HG02973 (cell line): ENCODE results near the gene TAOK2.
"Not testable (repeated sequence)": the region's sequence is repeated elsewhere in the genome, so short reads cannot be mapped to it uniquely, and the experiment has no call there.

Experiments used
- ATAC-seq: cut with Tn5 transposase; IDR thresholded peaks from one replicate; pipeline ENCODE4 v1.9.1; 2021; ENCODE audit warnings: moderate library complexity; ENCODE audit not compliant: unreplicated experiment

The TAOK2 gene

DNA sequence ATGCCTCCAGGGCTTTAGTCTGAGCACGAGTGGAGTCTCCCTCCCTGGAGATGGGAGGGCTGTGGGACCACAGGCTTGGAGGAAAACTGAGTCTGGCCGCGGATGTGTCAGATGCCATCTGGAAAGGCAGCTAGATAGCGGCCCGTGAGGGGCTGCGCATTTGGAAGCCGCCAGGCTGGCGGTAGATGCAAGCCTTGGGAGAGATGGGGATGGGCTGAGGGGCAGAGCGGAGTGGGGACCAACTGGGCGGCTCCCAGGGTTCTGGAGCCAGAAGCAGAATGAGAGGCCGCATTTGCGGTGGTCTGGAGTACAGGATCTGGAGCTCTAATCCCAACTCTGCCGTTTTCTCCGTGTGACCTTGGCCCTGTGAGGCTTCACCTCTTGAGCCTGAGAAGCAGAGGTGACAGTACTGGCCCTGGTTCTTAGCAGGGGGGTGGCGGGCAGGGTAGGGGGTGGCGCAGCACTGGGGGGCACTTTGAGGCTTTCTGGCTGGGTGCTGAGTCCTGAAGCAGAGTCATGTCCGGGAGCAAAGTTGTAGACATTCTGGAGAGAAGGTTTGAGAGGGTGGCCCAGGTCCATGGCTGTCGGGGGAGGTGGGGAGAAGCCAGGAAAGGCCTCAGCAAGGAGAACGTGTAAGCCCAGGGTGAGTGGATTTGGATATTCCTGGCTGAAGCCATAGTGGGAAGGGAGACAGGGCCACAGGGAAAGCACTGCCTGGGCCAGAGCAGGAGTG is 29.1 kb downstream of the TAOK2 start:
- no peak for ATAC-seq

DNA sequence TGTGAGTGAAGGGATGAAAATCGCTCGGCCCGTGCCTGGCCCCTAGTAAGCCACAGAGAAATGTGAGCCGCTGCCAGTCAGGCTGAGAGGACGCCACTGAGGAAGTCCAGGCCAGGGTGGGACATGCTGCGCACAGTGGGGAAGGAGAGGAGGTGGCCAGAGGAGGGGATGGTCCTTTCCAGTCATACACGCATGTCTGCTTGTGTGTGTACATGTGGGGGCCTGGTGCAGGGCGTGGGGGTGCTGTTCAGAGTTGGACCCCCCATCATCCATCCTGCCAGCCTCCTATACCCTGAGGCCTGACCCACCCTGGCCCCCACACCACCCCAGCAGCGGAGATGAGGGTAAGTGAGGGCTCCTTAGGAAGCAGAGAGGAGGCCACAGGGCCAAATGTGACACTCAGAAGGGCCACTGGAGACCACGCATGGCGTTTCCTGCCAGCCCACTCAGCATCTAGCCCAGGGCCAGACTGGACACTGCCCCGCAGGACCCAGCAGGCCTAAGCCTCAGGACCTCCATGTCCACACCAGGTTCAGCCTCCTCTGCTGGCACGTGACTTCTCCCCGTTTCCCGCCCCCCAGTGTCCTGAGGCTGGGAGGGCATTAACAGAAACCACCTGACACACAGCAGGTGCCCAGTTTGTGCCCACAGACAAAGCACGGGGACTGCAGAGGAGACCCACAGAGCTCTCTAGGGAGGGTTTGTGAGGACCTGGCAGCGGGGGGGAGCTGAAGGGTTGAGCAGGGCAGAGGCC is 30.2 kb downstream of the TAOK2 start:
- no peak for ATAC-seq

GRCh38 chr16:30004424-30004776 is 30.7 kb downstream of the TAOK2 start:
- no peak for ATAC-seq

GRCh38 chr16:30004811-30005242 is 31.2 kb downstream of the TAOK2 start:
- ATAC-seq: no peak

DNA sequence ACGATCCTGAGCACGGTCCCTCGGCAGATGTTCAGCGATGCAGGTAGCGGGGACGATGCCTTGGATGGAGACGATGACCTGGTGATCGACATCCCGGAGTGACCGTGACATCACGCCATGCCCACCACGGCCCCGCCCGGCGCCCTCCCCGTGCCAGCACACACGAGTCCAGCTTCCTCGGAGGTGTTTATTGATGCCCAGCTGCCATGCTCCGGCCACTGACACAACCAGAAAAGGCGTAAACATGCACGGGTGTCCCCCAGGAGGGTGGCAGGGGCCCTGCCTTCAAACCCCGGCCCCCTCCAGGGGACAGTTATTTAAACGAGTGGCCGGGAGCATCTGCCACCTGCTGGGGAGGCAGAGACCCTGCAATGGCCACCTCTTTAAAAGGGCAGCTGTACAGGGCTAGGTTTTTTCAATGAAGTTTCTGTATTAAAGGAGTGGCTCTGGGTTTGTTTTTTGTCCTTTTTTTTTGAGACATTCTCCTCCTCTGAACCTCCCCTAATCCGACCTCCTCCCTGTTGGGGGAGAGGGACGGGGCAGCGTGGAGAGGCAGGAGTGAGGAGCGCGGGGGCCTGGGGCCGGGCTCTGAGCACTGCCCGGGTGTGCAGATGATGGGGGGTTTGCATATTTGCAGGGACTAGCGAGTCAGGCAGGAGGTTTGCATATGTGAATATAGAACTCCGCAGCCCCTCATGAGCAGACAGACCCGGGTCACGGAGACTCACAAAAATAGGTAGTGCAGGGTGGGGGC is 31.9 kb downstream of the TAOK2 start:
- ATAC-seq: no peak

- no peak for ATAC-seq
Measured at GRCh38 chr16:30006095-30006473, 32.4 kb downstream of the TAOK2 start.

GRCh38 chr16:30006659-30007377 is 33.1 kb downstream of the TAOK2 start:
- no peak for ATAC-seq

DNA sequence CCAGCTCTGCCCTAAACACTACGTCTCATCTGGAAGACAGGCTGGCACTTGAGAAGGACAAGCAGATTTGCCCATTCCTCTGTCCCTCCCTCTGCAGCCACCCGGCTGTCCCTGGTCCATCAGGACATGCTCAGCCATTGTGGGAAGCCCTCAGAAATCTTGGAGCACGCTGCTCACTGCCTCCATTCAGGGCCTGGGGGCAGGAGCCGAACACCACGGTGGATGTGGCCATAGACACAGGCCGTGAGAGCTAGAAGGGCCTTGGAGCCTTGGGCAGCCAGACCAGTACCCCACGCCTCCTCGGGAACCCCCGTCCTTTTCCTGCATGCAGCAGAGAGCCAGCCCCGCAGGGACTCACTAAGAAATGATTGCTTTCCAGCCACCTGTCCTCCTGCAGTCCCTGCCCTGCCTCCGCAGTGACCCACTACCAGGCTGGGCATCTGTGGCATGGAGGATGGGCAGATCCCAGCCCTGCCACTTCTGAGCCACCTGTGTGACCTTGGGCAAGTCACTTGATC is 33.8 kb downstream of the TAOK2 start:
- no peak for ATAC-seq

DNA sequence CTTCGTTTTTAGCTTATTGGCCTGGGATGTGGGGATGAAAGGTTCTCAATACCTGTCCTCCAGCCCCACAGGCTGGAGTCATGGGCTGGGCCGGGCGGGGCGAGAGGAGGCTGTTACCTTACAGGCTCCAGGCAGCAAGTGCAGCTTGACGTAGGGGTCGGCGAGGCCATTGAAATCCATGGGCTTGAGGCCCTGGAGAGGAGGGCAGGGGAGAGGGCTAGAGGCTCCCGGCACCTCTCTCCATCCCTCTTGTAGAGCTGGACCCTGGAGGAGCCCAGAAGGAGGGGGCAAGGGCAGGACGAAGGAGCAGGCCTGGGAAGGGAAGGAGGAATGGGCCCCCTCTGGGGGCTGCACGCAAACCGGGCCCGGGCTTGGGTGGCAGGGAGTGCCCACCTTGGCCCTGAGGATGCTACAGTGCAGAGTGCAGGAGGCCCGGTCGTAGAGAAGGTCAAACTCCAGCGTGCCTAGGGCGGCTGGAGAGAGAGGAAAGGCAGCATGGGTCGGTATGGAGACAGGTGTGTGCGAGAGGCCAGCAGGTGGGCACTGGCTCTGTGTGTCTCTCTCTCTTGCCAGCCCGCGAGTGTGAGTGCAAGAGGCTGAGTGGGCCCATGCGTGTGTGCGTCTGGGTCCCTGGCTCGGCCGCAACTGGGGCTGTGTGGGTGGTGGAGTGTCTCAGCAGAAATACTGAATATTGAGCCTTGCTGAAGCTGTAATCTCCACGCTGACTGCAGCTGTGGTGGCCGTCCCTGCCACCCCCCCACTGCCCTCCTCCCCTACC is 35.6 kb downstream of the TAOK2 start:
- no peak for ATAC-seq

DNA sequence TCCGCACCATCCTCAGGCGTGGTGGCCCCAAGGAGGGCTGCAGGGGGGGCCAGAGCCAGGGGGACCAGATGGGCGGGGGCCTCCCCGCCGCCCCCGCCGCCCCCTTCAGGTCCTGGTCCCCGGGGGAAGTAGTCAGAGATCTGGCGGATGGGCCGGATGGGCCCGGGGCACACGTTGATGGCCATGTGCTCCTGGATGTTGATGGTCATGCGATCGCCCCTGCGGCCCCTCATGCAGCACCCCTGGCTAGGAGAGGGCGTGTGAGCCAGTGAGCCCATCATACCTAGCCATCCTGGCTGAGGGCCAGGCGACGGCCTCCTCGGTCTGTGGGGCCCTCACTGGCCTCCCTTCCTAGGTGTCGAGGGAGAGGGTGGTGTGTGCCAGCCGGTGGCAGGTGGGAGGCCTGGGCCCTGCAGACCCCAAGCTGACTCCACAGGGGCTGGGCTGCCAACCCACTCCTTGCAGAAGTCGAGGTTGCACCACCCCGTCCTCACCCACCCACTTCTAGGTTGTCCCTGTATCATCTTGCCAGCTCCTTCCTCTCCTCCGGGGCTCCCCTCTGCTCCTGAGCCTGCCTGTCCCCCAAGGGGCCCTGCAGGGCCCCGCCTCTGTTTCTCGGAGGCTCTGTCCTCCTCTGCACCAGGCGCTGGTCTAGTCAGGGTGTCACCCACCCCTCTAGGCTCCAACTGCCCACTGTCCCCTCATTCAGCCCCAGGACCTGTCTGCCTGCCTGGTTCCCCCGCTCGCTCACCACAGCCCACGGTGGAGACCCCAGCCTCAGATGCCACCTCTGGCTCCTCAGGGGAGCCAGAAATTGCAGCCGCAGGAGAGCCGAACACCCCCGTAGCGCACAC is 36.5 kb downstream of the TAOK2 start:
- no peak for ATAC-seq

DNA sequence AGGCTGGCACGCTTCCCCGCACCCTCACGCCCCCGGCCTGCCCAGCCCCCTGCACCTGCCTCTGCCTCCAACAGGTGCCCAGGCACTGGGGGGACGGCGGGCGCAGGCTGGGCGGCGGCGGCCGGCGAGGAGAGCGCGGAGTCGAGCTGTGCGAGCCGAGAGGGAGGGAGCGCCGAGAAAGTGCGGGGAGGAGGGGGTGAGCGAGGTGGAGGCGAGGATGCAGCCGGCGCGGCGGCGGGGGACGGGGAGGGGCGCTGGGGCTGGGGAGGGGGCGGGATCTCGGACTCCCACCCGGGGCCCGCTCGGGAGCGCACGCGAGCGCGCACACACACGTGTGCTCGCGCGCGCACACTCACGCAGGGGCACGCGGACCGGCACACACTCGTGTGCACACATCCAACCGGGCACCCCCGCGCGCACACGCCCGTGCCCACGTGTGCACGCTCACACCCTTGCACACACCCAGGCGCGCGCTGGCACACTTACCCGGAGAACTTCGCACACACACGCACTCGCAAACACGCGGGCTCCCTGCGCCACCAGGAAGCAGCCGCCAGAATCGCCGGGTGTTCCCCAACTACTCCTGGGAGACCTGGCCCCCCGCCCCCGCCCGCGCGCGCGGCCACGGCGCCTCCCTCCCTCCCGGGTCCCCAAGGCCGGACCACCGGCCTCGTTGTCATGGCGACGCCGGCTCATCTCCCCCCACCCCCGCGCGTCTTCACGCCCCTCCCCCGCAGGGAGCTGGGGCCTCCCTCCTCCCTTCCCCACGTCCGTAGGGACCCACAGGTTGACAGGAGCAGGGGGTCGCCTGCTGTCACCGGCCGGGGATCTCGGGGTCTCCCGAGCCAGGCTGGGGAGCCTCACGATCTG is 37.4 kb downstream of the TAOK2 start, which contains the start of gene DOC2A:
TSS of gene DOC2A (minus strand) at position 184 of the 870 bp plus-strand sequence. CDS start 805 bp downstream, outside the sequence.
- ATAC-seq: no peak

- ATAC-seq: no peak
Measured at GRCh38 chr16:30011714-30012504, 38.2 kb downstream of the TAOK2 start.

DNA sequence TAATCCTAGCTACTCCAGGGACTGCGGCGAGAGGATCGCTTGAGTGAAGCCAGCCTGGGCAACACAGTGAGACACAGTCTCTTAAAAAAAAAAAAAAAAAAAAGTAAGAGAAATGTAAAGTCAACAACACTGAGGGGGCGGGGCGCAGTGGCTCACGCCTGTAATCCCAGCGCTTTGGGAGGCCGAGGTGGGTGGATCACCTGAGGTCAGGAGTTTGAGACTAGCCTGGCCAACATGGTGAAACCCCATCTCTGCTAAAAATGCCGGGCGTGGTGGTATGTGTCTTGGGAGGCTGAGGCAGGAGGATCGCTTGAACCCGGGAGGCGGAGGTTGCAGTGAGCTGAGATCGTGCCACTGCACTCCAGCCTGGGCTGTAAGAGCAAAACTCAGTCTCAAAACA is 38.9 kb downstream of the TAOK2 start:
- ATAC-seq: not testable (repeated sequence)

DNA sequence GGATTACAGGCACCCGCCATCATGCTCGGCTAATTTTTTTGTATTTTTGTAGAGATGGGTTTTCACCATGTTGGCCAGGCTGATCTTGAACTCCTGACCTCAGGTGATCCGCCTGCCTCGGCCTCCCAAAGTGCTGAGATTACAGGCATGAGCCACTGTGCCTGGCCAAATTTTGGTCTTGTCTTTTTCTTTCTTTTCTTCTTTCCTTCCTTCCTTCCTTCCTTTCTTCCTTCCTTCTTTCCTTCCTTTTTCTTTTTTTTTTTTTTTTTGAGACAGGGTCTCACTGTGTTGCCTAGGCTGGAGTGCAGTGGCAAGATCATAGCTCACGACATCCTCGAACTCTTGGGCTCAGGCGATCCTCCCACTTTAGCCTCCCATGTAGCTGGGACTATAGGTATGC is 41.8 kb downstream of the TAOK2 start:
- ATAC-seq: not testable (repeated sequence)

- ATAC-seq: no peak
Measured at GRCh38 chr16:30016555-30017276, 43.0 kb downstream of the TAOK2 start.

DNA sequence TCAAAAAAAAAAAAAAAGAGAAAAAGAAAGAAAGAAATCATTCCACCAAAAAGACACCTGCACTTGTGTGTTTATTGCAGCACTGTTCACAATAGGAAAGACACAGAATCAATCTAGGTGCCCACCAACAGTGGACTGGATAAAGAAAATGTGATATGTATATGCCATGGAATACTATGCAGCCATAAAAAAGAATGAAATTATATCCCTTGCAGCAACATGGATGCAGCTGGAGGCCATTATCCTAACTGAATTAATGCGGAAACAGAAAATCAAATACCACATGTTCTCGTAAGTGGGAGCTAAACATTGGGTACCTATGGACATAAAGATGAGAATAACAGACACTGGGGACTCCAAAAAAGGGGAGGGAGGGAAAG is 43.6 kb downstream of the TAOK2 start:
- no peak for ATAC-seq

DNA sequence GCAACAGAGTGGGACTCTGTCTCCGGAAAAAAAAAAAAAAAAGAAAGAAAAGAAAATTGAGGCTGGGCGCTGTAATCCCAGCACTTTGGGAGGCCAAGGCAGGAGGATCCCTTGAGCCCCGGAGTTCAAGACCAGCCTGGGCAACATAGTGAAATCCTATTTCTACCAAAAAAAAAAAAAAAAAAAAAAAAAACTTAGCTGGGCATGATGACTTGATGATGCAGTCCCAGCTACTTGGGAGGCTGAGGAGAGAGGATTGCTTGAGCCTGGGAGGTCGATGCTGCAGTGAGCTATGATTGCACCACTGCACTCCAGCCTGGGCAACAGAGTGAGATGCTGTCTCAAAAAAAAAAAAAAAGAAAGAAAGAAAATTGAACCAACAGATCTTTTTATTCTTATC is 44.3 kb downstream of the TAOK2 start:
- ATAC-seq: not testable (repeated sequence)
